Fibroblast of lung (primary cell): ENCODE measurements around the gene OR6K6.

Experiments used
- CTCF ChIP-seq, 2 donors: IDR thresholded peaks in 1 of 2; conservative IDR thresholded peaks in 1 of 2; 1 replicate in 1 of 2; 2 replicates in 1 of 2; pipeline ENCODE4 v1.5.1; 2011 to 2012; ENCODE audit warnings: low read length in 2 of 2, control low read depth in 1 of 2, inconsistent platforms in 1 of 2, low read depth in 1 of 2, mild to moderate bottlenecking in 1 of 2
- EZH2 ChIP-seq: IDR thresholded peaks from 2 replicates; pipeline ENCODE4 v1.5.1; 2012; ENCODE audit warnings: low read length, control low read depth, mild to moderate bottlenecking; ENCODE audit errors: missing control alignments

GRCh38 chr1:158798531-158798930 is 44.0 kb downstream of the OR6K6 start:
- TF ChIP-seq CTCF (conservative IDR thresholded peaks at IDR 0.05 in 1 of 2, IDR thresholded peaks at IDR 0.05 in 1 of 2; ENCODE audit: low read depth in 1 of 2, low read length in 2 of 2): no peak
- TF ChIP-seq EZH2: no peak
